Measurements from ENCODE around the gene RAB3C. TPM values are rescaled to one million over a fixed set of nuclear protein-coding genes. Genes with fewer than 3 reads are reported as not detected.

Gene RAB3C
- total RNA-seq, 1 donor from 2014 or later, result 0.30 TPM

GRCh38 chr5:58893551-58893950 is 310.7 kb downstream of the RAB3C start:
- DNase-seq, result no peak
- no peaks in the 10 kb centered on the region for H3K9me3 ChIP-seq
- TF ChIP-seq CTCF (IDR thresholded peaks at IDR 0.05), result no peak
- H3K27ac ChIP-seq, result no peak overlapping the region
- H3K27me3 ChIP-seq (ENCODE audit: low read depth), result no peaks in the 10 kb centered on the region
- no peak overlapping the region for H3K4me3 ChIP-seq
- intact Hi-C loops (cut with DNase I), result no loop called here
- H3K4me1 ChIP-seq, result peaks cover 6% of the 10 kb centered on the region
- no peak for ATAC-seq
- no peaks in the 10 kb centered on the region for H3K36me3 ChIP-seq

GRCh38 chr5:58898006-58898405 is 315.1 kb downstream of the RAB3C start:
- ATAC-seq (no peak), DNase-seq (no peak)
- intact Hi-C loops (cut with DNase I), result no loop called here
- Histone ChIP-seq H3K27ac (no peak overlapping the region), H3K27me3 (ENCODE audit: low read depth) (no peaks in the 10 kb centered on the region), H3K36me3 (no peaks in the 10 kb centered on the region), H3K4me3 (no peak overlapping the region), H3K9me3 (no peaks in the 10 kb centered on the region), H3K4me1 (no peaks in the 10 kb centered on the region)
- TF ChIP-seq CTCF (IDR thresholded peaks at IDR 0.05), result no peak

- DNase-seq (no peak), ATAC-seq (no peak)
- TF ChIP-seq CTCF (IDR thresholded peaks at IDR 0.05), result no peak
- H3K4me3 ChIP-seq, result no peak overlapping the region
- H3K36me3 ChIP-seq, result no peaks in the 10 kb centered on the region
- intact Hi-C loops (cut with DNase I), result no loop called here
- H3K9me3 ChIP-seq, result no peaks in the 10 kb centered on the region
- H3K4me1 ChIP-seq, result no peaks in the 10 kb centered on the region
- no peak overlapping the region for H3K27ac ChIP-seq
- no peaks in the 10 kb centered on the region for H3K27me3 ChIP-seq (ENCODE audit: low read depth)
These were observed 315.7 kb downstream of the RAB3C start for GRCh38 chr5:58898538-58898937.

GRCh38 chr5:58901271-58901670 is 318.4 kb downstream of the RAB3C start:
- H3K36me3 ChIP-seq, result no peaks in the 10 kb centered on the region
- no peaks in the 10 kb centered on the region for H3K4me1 ChIP-seq
- intact Hi-C loops (cut with DNase I), result no loop called here
- no peak overlapping the region for H3K27ac ChIP-seq
- DNase-seq (no peak), ATAC-seq (no peak)
- no peaks in the 10 kb centered on the region for H3K27me3 ChIP-seq (ENCODE audit: low read depth)
- H3K4me3 ChIP-seq, result no peak overlapping the region
- TF ChIP-seq CTCF (IDR thresholded peaks at IDR 0.05), result no peak
- H3K9me3 ChIP-seq, result no peaks in the 10 kb centered on the region

GRCh38 chr5:58902305-58902704 is 319.4 kb downstream of the RAB3C start:
- intact Hi-C loops (cut with DNase I), result no loop called here
- DNase-seq (no peak), ATAC-seq (no peak)

More at GRCh38 chr5:58902305-58902704, 319.4 kb downstream of the RAB3C start:
- Histone ChIP-seq H3K36me3 (no peaks in the 10 kb centered on the region), H3K4me3 (no peak overlapping the region), H3K4me1 (no peaks in the 10 kb centered on the region), H3K9me3 (no peaks in the 10 kb centered on the region), H3K27ac (no peak overlapping the region), H3K27me3 (ENCODE audit: low read depth) (no peaks in the 10 kb centered on the region)
- no peak for TF ChIP-seq CTCF (IDR thresholded peaks at IDR 0.05)

Data from lower lobe of right lung (tissue), 2 donors.